A204.1 (cell line): Measurements from ENCODE around the gene SBF2.

Experiments
- FAIRE-seq: peaks from 2 replicates; lab custom pipeline; 2012; peaks lifted over from hg19 to GRCh38; lab: Jason Lieb, UNC

Gene SBF2

DNA sequence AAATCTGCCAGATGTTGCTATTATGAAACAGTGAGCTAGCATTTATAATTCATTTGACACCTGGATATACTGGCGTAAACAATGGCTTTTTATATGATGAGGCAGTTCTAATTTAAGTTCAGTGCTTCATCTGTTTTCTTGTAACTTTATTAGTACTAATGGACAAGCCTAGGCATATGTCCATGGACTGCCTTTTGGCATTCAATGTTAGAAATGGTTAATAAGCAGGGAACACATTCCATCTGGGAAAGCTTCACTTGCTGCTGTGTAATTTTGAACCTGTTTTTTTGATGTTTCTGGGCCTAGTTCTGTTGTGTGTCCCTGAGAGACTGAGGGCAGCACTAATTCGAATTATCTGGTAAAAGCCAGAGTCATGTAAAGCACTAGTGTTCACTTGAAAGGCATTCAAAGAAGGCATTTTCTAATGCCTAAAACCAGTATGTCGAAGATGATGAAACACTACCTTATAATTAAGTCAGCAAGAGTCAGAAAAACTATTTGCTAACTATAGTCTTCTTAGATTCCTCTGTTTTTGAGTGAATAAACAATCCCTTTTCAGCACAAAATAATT is 491.6 kb downstream of the SBF2 start:
- no peak for FAIRE-seq

DNA sequence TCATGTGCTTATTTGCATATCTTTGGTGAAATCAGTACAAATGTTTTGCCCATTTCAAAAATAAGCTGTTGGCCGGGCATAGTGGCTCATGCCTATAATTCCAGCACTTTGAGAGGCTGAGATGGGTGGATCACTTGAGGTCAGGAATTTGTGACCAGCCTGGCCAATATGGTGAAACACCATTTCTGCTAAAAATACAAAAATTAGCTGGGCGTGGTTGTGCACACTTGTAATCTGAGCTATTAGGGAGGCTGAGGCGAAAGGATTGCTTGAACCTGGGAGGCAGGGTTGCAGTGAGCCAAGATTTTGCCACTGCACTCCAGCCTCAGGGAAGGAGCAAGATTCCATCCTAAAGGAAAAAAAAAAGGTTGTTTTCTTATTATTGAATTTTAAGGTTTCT is 494.1 kb downstream of the SBF2 start:
- no peak for FAIRE-seq

DNA sequence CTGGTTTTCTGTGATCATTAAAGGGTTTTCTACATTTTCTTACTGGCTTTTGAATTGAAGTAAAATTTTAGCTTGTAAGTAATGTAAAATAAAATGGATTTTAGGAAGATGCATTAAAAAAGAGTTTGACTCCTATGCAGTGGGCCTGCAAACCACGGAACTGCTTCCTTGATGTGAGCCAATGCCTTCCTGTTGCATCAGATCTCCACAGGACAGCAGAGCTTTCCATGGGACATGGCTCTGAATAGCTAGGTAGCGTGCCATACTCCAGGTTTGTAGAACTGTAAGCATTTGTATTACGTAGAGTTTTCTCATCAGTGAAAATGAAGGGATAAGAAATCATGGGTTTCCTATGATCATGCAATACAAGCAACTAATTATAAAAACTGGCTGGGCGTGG is 496.7 kb downstream of the SBF2 start:
- FAIRE-seq: no peak

DNA sequence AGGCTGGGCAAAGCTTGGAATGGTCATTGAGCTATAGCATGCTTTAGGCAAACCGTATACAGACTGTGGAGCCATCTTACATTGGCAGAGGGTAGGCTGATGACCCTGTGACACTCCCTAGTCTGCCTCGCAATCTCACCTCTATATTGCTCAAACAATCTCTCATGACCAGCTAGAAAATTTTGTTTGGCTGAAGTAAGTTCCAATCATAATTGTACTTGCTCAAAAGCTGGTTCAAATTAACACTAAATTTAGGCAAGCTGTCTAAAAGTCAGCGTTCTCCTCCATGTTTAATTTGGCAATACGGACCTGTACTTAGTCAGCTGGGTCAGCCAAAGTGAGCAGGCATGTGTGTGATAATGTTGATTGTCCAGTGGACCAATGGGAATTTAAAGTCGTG is 497.2 kb downstream of the SBF2 start:
- FAIRE-seq: no peak

DNA sequence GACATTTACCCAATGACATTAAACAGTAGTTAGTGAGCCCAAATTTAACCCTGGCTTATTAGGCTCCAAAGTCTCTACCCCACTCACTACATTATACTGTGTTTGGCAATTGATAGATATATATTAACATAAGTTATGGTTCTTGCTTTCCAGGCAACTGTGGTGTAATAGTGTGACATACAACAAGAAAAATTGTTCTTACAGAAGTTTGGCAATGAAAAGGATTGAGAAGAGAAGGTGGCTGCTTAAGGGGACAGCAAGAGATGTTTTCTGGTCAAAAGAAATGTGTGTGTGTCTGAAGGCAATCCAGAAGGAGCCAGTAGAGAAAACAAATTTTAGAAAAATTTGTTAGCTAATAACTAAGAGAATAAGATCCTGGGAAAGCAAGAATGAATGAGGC is 497.8 kb downstream of the SBF2 start:
- FAIRE-seq: no peak

DNA sequence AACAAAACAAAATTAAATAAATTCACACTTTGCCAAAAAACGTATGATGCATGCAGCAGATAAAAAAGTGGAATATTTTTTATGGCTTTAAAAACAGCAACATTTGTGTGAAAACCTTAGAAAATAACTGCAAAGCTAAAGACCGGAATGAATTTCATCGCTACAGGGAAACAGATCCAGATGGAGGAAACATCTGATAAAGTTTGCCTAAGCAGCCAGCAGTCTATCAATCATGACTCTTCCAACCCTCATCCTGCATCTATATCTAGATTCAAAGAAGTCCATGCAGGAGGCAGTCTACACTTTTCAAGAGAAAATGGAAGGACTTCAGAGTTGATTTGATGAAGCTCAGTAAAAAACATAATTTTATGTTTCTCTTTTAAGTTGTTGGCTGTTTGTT is 503.3 kb downstream of the SBF2 start:
- FAIRE-seq: no peak

DNA sequence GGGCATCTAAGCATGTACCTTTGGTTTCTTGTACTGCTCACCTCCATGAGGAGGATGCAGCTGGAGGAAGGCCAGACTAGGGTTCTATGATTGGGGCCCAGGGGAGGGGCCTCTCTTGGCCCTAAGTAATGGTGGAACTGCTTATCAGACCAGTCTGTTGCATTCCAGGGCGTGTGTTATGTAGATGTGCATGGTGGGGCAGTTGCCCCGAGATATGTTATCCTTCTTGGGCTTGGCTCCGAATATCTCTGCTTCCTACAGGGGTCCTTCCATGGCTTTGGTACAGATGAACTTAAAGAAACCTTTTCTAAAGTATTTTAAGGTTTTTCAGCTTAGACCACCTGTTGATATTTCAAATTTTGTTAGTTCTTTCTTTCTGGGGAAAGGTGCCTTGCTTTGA is 504.1 kb downstream of the SBF2 start:
- FAIRE-seq: no peak

DNA sequence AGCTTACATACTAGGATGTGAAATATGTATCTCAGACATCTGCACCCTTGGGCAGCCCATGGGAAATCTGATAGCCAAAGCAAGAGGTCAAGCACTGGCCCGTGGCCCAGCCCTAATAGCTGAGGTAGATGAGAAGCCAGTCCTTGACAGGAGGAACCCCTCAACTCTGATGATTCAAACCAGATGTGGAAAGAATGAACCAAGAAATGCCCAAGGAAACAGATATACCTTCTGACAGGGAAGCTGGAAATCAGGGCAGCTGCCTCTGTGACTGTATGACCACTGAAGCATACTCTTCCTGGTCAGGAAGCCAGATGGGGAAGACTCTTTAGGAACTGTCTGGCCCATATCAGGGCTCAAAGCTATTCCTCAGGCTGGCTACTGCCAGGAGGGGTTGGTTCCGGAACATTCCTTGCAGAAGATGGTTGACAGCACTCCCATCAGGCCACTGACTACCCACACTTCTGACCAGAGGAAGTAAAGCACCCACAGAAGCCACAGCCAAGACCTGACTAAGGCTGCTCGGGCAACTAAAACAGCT is 506.0 kb downstream of the SBF2 start:
- FAIRE-seq: no peak

DNA sequence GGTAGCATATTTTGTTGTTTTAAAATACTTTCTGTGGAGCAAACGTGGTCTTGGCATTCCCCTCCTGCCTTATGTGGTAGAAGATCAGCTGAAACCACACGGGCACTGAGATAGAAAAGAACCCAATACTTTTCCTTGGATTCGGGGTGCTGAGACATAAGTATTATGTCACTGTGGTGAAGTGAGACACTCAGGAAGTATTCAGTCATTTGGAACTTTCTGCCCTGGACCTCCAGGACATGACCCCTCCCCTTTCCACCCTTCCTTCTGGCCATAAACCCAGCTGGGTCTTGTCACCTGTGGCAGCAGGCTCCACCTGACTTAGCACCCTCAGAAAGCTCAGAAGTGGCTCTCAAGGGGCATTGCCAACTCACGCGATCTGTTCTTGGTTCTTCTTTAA is 506.8 kb downstream of the SBF2 start:
- FAIRE-seq: no peak

DNA sequence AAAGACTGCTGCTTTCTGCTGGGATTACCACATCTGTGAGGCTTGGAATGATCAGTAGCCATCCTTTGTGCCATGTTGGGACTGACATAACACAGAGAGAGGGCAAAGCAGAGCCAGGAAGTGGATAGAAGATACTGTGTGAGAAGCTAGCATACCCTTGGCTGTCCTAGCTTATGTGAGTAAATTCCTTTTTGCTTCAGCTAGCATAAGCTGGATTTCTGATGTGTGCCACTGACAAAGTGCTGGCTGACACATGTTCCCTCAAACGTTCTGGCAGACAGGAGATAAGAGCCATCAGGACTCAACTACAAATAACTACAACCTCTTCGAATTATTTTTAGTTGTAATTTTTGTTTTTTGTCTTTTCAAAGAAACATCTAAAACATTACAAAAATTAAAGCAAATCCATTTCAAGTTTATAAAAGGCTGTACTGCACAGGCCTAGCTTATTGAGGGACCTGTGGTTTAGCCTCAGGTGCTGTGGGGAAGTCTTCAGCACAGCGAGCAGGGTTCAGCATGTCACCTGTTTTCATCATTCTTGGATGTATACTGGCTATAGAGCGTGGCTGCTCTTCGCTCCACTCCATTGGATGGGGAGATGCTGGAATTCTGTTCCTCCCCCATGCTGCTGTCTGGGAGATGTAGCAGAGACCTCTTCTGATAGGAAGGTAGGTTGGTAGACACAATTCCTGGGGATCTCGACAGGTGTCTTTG is 509.3 kb downstream of the SBF2 start:
- FAIRE-seq: no peak

DNA sequence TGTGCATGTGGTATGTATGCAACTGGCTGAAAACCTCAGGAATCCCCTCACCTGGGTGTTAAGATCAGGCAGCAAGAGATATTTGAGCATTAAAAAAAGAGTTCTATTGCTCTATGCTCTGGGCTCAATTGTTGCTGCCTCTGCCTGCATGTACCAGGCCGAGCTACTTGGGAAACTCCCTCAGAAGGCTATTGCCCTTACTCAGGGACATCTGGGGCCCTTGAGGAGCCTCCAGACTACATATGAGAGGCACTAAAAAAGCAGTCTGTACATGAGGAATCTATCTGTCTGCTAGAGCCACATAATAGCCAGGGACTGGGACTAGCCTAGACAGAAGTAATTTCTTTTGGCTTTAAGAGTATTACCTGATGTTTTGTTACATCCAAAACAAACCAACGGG is 510.0 kb downstream of the SBF2 start:
- FAIRE-seq: no peak

DNA sequence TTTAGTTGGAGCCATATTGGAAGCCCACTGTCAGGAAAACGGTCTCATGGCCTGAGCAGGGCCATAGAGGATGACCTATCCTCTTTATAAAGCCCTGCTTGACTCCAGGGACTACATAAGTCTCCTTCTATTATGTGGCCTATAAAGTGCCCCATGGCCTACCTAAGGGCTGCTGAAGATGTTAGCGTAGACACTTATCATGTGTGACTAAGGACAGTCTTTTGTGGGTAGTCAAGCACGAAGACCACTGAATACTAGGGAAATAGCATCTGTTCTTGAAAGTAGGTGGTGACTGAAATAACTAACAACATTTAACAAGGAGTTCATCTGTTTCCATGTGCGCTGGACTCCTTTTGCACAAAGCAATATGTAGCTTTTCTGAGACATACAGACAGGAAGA is 513.1 kb downstream of the SBF2 start:
- no peak for FAIRE-seq

DNA sequence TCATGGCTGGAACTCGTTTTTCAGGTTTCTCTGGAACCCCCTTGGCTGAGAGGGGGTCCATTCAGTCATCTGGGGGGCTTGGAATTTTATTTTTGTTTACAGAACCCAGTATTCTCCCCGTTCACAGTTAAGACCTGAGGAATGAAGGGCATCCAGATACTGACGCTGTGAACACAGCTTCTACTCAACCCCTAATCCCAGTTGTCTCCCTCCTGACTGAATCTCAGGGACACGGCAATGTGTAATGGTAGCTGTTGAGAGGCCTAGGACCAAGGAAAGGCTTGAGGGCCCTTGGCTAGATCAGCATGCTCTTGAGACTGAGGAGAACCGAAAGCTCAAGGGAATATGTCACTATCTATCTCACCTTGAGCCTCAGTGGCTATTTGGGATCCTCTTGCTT is 516.5 kb downstream of the SBF2 start:
- no peak for FAIRE-seq

DNA sequence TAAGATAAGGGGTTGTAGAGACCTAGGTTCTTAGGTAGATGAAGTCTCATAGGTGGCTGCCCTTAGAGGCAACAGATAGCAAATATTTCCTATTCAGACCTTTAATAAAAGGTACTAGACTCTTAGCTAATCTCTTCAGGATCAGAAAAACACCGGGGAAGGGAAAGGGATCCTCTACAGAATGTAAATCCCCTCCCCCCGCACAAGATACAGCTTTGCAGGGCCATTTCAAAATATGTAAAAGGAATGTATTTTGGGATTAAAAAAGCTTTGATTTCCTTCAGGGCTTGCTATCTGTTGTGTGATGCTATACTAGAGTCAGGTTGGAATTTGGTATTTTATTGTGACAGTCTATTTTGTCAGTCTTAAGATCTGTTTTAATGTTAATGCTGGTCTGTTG is 517.0 kb downstream of the SBF2 start:
- no peak for FAIRE-seq

DNA sequence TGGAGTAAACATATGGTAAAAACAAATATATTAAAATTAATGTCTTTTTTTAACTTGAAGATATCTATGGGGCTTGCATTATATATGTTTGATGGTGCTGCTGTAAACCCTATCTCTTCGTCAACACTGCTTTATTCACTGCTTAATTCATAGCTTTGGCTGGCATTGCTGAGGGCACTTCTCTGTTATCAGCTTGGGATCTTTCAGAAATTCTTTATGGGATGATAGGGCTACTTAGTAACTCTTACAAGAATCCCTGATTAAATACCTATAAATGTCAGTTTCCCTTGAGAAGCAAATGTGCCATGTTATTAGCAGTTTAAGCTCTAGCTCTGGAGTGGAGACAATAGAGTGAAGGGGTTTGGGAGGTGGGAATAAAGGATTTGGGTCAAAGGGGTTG is 517.8 kb downstream of the SBF2 start:
- FAIRE-seq: no peak

DNA sequence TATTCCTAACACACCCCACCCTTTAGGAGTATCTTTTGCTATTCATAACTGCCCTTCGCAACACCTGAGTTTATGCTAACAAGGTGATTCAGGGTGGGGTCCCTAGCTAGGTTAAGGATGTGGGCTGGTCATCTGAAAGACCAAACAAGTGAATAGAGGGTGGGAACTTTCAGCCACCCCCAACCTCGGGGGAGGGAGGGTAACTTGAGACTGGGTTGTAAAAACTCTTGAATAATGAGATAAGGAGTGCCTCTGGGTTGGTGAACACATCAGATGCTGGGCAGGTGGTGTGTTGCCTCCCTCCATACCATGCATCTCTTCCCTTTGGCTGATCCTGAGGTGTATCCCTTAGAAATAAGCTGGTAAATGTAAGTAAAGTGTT is 518.6 kb downstream of the SBF2 start:
- FAIRE-seq: no peak

DNA sequence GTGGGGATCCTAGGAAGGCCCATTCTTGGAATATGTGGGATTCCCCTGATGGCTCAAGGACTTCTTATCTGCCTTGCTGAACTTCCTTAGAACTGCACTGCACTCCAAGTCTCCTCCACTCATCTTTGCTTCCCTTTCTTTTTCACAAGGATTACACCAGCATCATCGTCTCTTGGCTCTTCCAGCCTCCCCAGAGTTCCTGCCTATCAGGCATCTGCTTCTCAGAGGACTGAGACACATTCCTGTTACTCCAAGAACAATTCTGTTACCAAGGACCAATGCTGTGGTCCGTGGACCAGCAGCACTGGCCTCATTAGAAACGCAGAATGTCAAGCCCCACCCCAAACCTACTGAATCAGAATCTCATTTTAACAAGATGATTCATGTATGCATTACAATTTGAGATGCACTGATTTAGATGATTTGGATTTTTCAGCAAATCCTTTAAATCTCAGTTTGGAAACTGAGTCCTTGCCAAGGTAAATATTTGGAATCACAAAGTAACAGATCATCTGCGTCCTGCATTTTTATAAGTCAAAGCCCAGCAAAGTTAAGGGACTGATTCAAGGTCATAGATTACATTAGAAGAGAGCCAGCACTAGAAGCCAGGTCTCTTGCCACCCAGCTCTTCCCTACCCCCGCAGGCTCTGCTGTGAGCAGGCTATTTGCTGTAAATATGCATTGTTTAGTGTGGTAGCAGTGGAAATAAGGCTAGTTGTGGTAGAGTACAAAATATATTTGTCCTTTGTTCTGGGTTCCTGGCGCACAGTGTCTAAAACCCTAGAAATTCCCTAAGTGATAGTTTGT is 519.2 kb downstream of the SBF2 start:
- peak; percentile 65 for FAIRE-seq

DNA sequence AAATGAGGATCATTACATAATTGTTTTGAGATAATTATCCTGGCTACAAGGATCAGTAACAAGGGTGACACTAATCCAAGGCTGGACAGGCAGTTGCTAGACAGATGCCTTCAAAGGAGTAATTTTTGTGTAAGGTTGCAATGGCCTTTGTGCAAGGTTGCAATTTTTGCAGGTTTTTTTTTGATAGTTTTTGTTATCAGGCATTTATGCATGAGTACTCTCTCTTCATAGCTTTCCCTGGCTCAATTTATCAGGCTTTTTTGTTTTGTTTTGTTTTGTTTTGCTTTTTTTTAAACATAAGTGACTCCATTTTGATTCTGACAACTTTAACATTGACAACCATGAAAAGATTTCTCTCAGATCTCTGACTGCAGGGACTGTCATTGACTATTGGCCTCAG is 519.9 kb downstream of the SBF2 start:
- no peak for FAIRE-seq

DNA sequence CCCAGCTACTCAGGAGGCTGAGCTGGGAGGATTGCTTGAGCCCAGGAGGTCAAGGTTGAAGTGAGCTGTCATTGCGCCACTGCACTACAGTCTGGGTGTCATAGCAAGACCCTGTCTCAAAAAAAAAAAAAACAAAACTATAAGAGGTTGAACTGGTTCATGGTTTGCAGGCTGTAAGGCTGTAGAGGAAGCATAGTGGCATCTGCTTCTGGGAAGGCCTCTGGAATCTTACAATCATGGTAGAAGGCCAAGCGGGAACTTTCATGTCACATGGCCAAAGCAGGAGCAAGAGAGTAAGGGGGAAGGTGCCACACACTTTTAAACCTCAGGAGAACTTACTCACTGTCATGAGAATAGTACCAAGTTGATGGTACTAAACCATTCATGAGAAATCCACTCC is 520.5 kb downstream of the SBF2 start:
- FAIRE-seq: no peak

DNA sequence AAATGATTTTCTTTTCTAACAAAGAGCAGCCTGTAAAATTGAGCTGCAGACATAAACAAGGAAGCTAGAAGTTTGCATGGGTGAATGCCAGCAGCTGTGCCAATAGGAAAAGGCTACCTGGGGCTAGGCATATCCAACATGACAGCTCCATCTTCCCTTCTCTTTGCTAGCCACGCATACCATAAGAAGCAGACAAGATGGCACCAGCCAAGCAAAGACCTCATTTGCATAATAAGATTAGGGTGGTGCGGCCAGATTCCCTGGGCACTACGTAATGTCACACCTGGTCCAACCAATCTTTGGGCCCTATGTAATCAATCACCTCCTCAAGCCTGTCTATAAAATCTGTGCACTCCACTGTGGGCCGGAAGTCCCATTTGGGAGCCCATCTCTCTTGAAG is 521.8 kb downstream of the SBF2 start:
- no peak for FAIRE-seq

DNA sequence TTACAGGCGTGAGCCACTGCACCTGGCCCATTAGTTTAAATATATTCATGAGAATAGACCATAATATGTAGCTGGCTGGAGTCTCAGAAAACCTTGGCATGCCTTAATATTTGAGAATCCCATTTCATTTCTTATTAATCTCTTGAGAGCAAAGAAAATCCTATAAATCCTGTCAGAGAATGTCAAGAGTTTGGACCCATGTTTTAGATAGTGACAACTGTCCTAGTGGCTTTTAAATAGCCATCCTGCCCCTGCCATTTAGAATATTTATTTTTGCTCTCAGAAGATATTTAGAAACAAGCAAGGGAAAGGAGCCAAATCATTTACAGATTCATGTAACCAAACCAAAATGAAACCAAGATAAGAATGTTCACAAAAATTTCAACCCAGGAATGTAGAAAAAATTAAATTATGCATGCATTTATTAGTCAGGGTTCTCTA is 522.9 kb downstream of the SBF2 start:
- FAIRE-seq: no peak

DNA sequence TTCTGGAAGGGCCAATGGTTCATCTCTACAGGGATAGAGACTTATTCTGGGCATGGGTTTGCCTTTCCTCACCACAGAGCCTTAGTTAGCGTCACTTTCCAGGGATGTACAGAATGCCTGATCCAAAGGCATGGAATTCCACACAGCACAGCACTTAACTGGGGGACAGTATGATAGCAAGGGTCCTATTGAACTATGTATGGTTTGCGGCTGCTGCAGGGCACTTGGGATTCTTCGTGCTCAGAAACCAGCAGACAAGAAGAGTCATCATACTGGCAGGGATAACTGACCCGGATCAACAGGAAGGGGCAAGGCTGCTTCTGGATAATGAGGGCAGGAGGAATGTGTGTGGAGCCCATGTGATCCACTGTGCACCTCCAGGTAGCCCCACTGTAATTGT is 524.4 kb downstream of the SBF2 start:
- FAIRE-seq: no peak

DNA sequence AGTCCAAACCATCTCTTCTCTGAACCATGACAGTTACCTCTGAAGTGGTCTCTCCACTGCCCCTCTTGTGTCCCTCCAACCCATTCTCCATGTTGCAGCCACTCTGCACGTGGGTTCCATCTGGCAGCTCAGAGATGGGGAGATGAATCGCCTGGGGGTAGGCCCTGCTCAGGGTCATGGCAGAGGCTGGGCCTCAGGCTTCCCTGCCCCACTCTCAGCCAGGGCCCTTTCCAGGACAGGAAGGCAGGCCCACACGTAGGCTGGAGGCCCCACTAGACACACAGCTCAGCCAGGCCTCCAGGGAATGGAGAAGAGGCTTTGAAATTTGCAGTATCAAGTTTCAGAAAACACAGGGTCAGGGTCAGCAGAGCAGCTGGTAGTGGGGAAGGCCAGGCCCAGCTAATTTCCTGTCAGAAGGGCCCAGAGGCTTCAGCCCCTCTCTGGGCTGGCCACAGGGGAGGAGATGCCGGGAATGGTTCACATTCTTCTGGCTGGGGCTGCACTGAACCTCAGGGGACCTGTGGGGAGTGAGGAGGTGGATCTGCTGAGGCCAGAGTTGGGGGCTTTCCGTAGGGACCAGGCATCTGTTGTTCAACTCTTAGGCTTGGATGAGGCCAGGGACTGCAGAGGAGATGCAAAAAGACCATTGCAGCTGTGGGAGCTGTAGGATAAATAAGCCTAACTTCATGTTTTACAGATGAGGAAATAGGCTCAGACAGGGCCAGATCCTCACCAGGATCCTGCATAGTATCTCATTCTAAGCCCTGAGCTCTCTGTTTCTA is 528.5 kb downstream of the SBF2 start:
- FAIRE-seq: no peak
